ENCODE measurements around the gene PHYHD1. TPM values are rescaled to one million over a fixed set of nuclear protein-coding genes. Genes with fewer than 3 reads are reported as not detected.
A peak's percentile ranks its signal among the peaks of the same experiment; 100 is the strongest.

Gene PHYHD1
- total RNA-seq, 1 donor from 2014 or later: 46.5 TPM

DNA sequence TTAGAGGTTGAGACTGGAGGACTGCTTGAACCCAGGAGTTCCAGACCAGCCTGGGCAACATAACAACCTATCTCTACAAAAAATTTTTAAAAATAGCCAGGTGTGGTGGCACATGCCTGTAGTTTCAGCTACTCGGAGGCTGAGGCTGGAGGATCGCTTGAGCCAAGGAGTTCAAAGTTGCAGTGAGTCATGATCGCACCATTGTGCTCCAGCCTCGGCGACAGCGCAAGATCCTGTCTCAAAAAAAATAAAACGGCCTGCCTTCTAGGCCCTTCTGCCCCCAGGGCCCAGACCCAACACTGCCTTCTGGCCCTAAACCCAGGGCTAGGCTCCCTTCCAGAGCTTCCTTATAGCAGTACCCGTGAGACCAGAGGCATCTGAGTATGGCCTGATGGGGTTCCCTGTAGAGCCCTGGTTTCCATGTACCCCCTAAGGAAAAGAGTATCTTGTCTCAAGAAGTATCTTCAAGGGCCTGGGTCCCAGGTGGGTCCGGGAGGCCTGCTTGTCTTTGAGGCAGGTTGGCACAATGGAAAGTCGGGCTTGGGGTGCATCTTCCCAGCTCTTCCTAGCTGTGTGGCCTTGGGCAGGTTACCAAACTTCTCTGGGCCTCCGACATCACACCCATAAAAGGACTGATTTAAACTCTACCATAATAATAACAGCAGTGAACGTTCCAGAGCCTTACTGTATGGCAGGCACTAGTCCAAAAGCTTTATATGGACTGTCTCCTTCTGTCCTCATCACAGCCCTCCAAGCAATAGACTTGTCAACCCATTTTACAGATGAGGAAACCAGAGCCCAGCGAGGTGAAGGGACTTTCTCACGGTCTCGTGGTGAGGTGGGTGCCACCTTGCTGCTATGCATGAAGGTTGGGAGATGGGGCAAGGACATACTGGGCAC is 29.2 kb upstream of the PHYHD1 start:
- TF ChIP-seq, protein P1, sequence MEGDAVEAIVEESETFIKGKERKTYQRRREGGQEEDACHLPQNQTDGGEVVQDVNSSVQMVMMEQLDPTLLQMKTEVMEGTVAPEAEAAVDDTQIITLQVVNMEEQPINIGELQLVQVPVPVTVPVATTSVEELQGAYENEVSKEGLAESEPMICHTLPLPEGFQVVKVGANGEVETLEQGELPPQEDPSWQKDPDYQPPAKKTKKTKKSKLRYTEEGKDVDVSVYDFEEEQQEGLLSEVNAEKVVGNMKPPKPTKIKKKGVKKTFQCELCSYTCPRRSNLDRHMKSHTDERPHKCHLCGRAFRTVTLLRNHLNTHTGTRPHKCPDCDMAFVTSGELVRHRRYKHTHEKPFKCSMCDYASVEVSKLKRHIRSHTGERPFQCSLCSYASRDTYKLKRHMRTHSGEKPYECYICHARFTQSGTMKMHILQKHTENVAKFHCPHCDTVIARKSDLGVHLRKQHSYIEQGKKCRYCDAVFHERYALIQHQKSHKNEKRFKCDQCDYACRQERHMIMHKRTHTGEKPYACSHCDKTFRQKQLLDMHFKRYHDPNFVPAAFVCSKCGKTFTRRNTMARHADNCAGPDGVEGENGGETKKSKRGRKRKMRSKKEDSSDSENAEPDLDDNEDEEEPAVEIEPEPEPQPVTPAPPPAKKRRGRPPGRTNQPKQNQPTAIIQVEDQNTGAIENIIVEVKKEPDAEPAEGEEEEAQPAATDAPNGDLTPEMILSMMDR (IDR thresholded peaks at IDR 0.05): no peak
- H3K27me3 ChIP-seq: no peaks in the 10 kb centered on the region
- peak overlapping the region; percentile 84 for H3K27ac ChIP-seq
- intact Hi-C loops (cut with DNase I): no loop called here
- H3K4me1 ChIP-seq: peaks cover 38% of the 10 kb centered on the region
- no peaks in the 10 kb centered on the region for H3K9me3 ChIP-seq
- DNase-seq (no peak), ATAC-seq (no peak)
- H3K4me3 ChIP-seq: no peak overlapping the region
- peaks cover 45% of the 10 kb centered on the region for H3K36me3 ChIP-seq

DNA sequence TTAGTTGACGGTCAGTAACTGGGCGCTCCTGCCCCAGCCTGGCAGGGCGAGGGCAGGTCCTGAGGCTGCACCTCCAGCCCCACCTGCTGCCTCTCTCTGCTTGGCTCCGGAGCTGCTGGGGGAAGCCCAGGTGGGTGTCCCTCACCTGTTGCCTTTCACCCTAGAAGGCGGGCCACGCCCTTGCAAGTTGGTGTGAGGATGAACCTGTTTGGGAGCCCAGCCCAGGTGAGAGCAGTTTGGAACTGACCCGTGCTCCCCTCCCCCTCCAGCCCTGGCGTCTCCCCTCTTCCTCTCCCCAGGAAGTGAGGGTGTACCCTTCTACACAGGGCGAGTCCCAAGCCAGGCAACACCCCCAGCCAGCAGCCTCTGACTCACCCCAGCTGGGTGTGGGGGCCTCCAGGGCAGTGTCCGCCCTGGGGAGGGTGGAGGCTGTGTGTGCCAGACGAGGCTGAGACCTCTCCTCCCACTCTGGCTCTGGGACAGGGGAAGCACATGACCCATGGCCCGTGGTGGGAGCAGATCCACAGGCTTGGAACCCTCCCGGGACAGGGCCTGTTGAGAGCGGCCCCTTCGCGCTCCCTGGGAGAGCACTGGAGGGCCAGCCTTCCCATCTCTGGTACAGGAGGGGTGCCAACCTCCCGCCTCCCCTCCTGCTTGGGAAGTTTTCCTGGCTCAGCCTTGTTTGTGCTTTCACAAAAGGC is 28.4 kb upstream of the PHYHD1 start:
- Histone ChIP-seq H3K27ac (peak overlapping the region; percentile 84), H3K4me1 (peaks cover 32% of the 10 kb centered on the region), H3K27me3 (no peaks in the 10 kb centered on the region), H3K36me3 (peaks cover 44% of the 10 kb centered on the region), H3K4me3 (peak overlapping the region; percentile 14), H3K9me3 (no peaks in the 10 kb centered on the region)
- ATAC-seq (peak; percentile 92), DNase-seq (peak; percentile 83)
- intact Hi-C loops (cut with DNase I): no loop called here
- TF ChIP-seq, protein P1 (IDR thresholded peaks at IDR 0.05): no peak

DNA sequence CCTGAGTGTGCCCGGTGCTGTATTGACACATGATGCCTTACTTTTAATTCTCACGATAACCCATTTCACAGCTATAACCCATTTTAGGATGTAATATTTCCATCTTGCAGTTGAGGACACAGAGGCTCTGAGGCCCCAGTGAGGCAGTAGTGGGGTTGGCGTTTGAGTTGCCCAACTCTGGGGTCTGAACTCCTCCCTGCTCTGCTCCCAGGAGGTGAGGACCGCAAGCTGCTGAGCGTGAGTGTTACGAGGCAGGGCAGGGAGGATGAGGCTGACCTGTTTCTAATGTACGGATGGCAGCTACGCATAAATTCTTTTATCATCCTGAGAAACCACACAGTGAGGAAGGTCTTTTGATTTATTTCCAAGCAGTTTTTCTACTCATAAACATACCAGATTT is 27.4 kb upstream of the PHYHD1 start:
- H3K4me1 ChIP-seq: peaks cover 32% of the 10 kb centered on the region
- H3K9me3 ChIP-seq: no peaks in the 10 kb centered on the region
- no peak for ATAC-seq
- TF ChIP-seq, protein P1 (IDR thresholded peaks at IDR 0.05): no peak
- intact Hi-C loops (cut with DNase I): no loop called here
- H3K4me3 ChIP-seq: peak overlapping the region; percentile 14
- H3K27me3 ChIP-seq: no peaks in the 10 kb centered on the region
- peak overlapping the region; percentile 84 for H3K27ac ChIP-seq
- peaks cover 51% of the 10 kb centered on the region for H3K36me3 ChIP-seq
- no peak for DNase-seq

DNA sequence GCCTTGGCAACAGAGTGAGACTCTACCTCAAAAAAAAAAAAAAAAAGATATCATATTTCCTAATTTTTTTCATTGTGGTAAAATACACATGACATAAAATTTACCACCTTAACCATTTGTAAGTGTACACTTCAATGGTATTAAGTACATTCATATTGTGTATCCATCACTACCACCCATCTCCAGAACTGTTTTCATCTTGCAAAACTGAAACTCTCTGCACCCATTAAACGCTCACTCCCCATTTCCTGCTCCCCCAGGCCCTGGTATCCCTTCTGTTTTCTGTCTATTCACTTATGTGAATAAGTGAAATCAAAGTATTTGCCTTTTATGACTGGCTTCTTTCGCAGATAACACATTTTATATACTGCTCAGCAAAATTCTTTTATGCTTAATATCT is 26.0 kb upstream of the PHYHD1 start:
- TF ChIP-seq, protein P1 (IDR thresholded peaks at IDR 0.05): no peak
- no peak for ATAC-seq
- Histone ChIP-seq H3K27me3 (no peaks in the 10 kb centered on the region), H3K4me1 (peaks cover 40% of the 10 kb centered on the region), H3K27ac (no peak overlapping the region), H3K4me3 (no peak overlapping the region), H3K36me3 (peaks cover 44% of the 10 kb centered on the region), H3K9me3 (no peaks in the 10 kb centered on the region)
- intact Hi-C loops (cut with DNase I): no loop called here
- DNase-seq: no peak

DNA sequence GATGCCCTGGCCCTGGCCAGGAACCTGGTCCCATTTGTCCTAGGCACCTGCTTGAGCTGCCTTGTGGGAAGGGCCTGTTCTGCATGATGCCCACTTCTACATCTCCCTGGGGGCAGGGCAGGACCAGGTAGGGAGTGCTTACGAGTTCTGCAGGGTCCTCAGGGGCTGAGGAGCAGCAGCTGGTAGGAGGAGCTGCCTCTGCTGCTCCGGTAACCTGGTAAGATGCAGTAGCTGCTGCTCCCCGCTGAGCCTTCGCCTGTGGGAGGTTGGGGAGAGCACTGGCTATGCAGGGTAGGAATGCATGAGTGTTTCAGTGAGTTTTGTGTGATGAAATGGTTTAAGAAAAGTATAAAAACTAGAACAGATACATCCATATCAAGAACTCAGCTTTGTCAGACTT is 25.2 kb upstream of the PHYHD1 start:
- H3K27me3 ChIP-seq: no peaks in the 10 kb centered on the region
- peaks cover 46% of the 10 kb centered on the region for H3K4me1 ChIP-seq
- intact Hi-C loops (cut with DNase I): no loop called here
- ATAC-seq (no peak), DNase-seq (no peak)
- peaks cover 44% of the 10 kb centered on the region for H3K36me3 ChIP-seq
- H3K27ac ChIP-seq: no peak overlapping the region
- H3K9me3 ChIP-seq: no peaks in the 10 kb centered on the region
- TF ChIP-seq, protein P1 (IDR thresholded peaks at IDR 0.05): no peak
- H3K4me3 ChIP-seq: no peak overlapping the region
